Measurements from ENCODE around the gene TBC1D7.
A peak's percentile ranks its signal among the peaks of the same experiment; 100 is the strongest.
"Not testable (repeated sequence)": the region's sequence is repeated elsewhere in the genome, so short reads cannot be mapped to it uniquely, and the experiment has no call there.

TBC1D7 gene

DNA sequence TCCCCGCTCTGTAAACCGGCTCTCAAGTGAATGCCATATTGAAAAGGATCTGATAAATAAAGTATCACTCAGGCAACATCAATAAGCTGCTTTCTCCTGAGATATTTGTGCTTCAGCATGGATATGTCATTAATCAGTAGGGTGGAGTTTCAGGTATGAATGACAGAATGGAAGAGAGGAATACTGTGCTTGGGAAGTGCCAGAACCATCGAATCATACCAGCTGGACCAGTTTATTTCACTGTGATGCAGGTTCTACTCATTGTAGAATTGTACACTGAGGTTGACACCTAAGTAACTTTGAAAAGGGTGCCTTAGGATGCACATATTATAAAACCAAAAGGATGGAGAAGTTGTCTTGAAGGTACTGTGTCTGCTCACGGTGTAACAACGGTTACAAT is 17.9 kb upstream of the TBC1D7 start:
- Mint-ChIP-seq H3K4me3 (no peak overlapping the region), H3K27me3 (peaks cover 2% of the 10 kb centered on the region), H3K36me3 (peaks cover 3% of the 10 kb centered on the region), H3K9me3 (ENCODE audit: low read depth) (peaks cover 8% of the 10 kb centered on the region), H3K4me1 (ENCODE audit: low read depth) (no peaks in the 10 kb centered on the region), H3K27ac (no peak overlapping the region)

DNA sequence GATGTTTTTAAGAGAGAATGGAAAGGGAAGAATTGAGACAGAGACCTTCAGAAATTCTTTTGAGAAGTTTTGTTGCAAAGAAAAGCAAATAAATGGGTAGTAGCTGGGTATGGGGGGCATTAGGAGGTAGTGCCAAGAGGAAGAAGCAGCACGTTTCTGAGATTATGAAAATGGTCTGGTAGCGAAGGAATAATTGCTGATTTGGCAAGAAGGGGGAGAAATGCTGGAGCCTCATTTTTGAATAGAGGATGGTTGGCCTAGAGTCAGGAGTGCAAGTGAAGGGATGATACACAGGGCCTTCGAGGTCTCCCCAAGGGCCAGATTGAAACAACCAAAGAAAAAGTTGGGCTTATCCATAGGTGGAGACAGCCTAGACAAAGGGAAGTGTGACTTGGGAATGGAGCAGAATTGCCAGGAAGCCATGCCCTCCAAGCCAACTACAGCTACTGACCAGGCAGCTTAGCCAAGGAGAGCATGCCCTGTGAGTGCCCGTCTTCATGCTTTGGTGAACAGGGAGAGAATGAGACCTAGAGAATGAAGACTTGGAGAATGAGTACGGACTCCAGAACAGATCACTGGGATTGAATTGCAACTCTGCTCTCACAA is 14.2 kb upstream of the TBC1D7 start:
- Mint-ChIP-seq H3K27me3 (peaks cover 2% of the 10 kb centered on the region), H3K27ac (no peak overlapping the region), H3K9me3 (ENCODE audit: low read depth) (peaks cover 8% of the 10 kb centered on the region), H3K4me3 (no peak overlapping the region), H3K36me3 (peaks cover 3% of the 10 kb centered on the region), H3K4me1 (ENCODE audit: low read depth) (no peaks in the 10 kb centered on the region)

GRCh38 chr6:13339863-13340630 is 11.7 kb upstream of the TBC1D7 start:
- H3K4me3 Mint-ChIP-seq = no peak overlapping the region
- peaks cover 2% of the 10 kb centered on the region for H3K27me3 Mint-ChIP-seq
- peaks cover 3% of the 10 kb centered on the region for H3K36me3 Mint-ChIP-seq
- peaks cover 8% of the 10 kb centered on the region for H3K9me3 Mint-ChIP-seq (ENCODE audit: low read depth)
- no peak overlapping the region for H3K27ac Mint-ChIP-seq
- H3K4me1 Mint-ChIP-seq (ENCODE audit: low read depth) = peaks cover 5% of the 10 kb centered on the region

- H3K4me1 Mint-ChIP-seq (ENCODE audit: low read depth) = peaks cover 7% of the 10 kb centered on the region
- no peak overlapping the region for H3K4me3 Mint-ChIP-seq
- H3K9me3 Mint-ChIP-seq (ENCODE audit: low read depth) = peaks cover 8% of the 10 kb centered on the region
- H3K27ac Mint-ChIP-seq = no peak overlapping the region
- H3K27me3 Mint-ChIP-seq = no peaks in the 10 kb centered on the region
- H3K36me3 Mint-ChIP-seq = peaks cover 3% of the 10 kb centered on the region
Measured at GRCh38 chr6:13338038-13338437, 9.7 kb upstream of the TBC1D7 start.

DNA sequence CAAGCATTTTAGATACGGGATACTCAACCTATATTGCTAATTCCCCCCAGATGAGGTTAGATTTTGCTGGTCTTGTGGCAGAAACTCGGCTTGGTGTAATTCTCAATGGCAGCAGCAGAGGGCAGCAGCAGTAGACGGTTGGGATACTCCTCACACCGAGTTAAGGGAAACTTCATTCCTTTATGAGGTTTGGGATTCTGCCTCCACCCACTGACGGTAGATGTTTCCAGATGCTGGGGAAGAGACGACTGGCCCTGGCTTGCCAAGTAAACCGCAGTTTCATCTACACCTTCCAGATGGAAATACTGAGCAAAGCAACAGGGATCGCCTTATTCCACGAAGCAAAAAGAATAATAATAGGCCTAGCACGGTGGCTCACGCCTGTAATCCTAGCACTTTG is 8.2 kb upstream of the TBC1D7 start:
- Mint-ChIP-seq H3K4me3 (no peak overlapping the region), H3K4me1 (ENCODE audit: low read depth) (peaks cover 7% of the 10 kb centered on the region), H3K9me3 (ENCODE audit: low read depth) (no peaks in the 10 kb centered on the region), H3K27ac (peak overlapping the region; percentile 11), H3K36me3 (peaks cover under 1% of the 10 kb centered on the region), H3K27me3 (no peaks in the 10 kb centered on the region)

DNA sequence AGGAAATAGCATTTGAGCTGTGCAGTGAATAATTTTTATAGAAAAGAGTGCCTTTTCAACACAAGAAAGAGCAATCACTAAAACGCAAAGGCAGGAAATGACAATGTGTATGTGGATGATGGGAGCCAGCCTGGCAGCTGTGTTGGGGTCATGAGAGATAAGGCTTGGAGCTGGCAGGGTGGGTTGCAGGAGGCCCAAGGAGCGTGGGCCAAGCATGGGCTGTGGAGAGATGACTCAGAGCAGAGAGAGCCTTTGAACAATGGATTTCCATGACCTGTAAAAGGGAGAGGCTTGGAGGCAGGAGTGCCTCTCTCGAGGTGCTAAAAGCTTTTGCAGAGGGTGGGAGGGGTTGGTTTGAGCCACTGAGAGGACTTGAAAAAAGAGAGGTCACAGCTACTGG is 6.6 kb upstream of the TBC1D7 start:
- no peak overlapping the region for H3K27ac Mint-ChIP-seq
- no peak overlapping the region for H3K4me3 Mint-ChIP-seq
- H3K36me3 Mint-ChIP-seq = no peaks in the 10 kb centered on the region
- H3K4me1 Mint-ChIP-seq (ENCODE audit: low read depth) = peaks cover 7% of the 10 kb centered on the region
- no peaks in the 10 kb centered on the region for H3K9me3 Mint-ChIP-seq (ENCODE audit: low read depth)
- no peaks in the 10 kb centered on the region for H3K27me3 Mint-ChIP-seq

DNA sequence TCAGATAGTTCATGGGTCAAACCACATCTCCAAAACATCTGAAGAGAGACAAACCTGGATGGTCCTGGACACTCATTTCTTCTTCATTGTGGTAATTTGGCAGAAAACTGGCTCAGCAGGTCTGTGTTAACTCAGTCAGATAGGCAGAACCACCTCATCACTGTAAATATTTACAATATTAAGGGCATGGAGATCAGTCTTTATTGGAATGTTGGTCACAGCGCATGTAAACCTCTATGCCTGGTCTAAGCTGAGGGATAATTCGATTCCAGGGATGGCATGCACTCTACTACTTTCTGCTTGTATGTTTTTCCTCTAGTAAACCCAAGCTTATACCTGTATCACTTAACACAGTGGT is 4.0 kb upstream of the TBC1D7 start:
- Mint-ChIP-seq H3K4me3 (no peak overlapping the region), H3K4me1 (ENCODE audit: low read depth) (peaks cover 23% of the 10 kb centered on the region)

GRCh38 chr6:13331516-13332348 is 3.4 kb upstream of the TBC1D7 start:
- Mint-ChIP-seq H3K4me1 (ENCODE audit: low read depth) (peaks cover 28% of the 10 kb centered on the region), H3K9me3 (ENCODE audit: low read depth) (no peaks in the 10 kb centered on the region), H3K27ac (no peak overlapping the region), H3K27me3 (no peaks in the 10 kb centered on the region), H3K4me3 (no peak overlapping the region), H3K36me3 (no peaks in the 10 kb centered on the region)

More for the DNA sequence above, 4.0 kb upstream of the TBC1D7 start:
- no peaks in the 10 kb centered on the region for H3K36me3 Mint-ChIP-seq
- no peak overlapping the region for H3K27ac Mint-ChIP-seq
- no peaks in the 10 kb centered on the region for H3K27me3 Mint-ChIP-seq
- H3K9me3 Mint-ChIP-seq (ENCODE audit: low read depth) = no peaks in the 10 kb centered on the region

DNA sequence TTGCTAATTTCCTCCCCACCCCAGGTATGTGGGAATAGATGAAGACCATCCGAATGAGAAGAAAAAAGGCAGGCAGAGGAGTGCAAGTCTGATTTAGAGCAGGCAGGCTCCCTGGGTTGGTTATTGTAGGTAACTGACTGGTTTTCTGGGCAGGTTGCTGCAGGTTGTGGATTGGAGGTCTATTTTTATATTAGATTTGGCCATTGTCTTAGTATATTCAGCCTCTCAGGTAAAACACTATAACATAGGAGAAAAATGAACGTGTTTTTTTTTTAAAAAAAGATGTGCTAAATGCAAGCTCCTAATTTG is 492 bp upstream of the TBC1D7 start:
- Mint-ChIP-seq H3K27ac (peak overlapping the region; percentile 95), H3K4me1 (ENCODE audit: low read depth) (peaks cover 30% of the 10 kb centered on the region), H3K27me3 (no peaks in the 10 kb centered on the region), H3K9me3 (ENCODE audit: low read depth) (no peaks in the 10 kb centered on the region), H3K36me3 (peaks cover 4% of the 10 kb centered on the region), H3K4me3 (peak overlapping the region; percentile 94)

DNA sequence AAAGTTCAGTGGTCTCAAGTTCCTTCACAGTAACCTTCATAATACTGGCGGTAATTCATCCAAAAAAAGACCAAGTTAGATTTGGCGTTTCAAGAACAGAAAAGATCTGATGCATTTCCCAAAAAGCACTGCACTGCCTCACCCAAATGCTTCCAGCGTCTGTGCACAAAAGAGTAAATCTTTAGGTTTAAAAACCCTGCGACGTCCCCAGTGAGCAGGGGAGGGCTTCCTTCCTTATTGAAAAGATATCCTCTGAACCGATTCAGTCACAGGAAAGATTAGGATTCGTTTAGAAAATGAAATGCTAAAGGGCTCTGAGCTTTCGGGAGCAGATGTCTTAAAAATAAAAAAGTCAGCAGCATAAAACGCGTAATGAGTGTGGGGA is 654 bp downstream of the TBC1D7 start:
- peaks cover 30% of the 10 kb centered on the region for H3K4me1 Mint-ChIP-seq (ENCODE audit: low read depth)
- H3K27me3 Mint-ChIP-seq = no peaks in the 10 kb centered on the region
- peak overlapping the region; percentile 89 for H3K27ac Mint-ChIP-seq
- H3K9me3 Mint-ChIP-seq (ENCODE audit: low read depth) = no peaks in the 10 kb centered on the region
- peaks cover 7% of the 10 kb centered on the region for H3K36me3 Mint-ChIP-seq
- H3K4me3 Mint-ChIP-seq = peak overlapping the region; percentile 94

GRCh38 chr6:13326031-13326586 is 2.2 kb downstream of the TBC1D7 start:
- H3K36me3 Mint-ChIP-seq; H3K9me3 Mint-ChIP-seq (ENCODE audit: low read depth); H3K27me3 Mint-ChIP-seq; H3K27ac Mint-ChIP-seq: not testable (repeated sequence)
- H3K4me3 Mint-ChIP-seq = peak overlapping the region; percentile 47
- H3K4me1 Mint-ChIP-seq (ENCODE audit: low read depth) = peaks cover 30% of the 10 kb centered on the region

DNA sequence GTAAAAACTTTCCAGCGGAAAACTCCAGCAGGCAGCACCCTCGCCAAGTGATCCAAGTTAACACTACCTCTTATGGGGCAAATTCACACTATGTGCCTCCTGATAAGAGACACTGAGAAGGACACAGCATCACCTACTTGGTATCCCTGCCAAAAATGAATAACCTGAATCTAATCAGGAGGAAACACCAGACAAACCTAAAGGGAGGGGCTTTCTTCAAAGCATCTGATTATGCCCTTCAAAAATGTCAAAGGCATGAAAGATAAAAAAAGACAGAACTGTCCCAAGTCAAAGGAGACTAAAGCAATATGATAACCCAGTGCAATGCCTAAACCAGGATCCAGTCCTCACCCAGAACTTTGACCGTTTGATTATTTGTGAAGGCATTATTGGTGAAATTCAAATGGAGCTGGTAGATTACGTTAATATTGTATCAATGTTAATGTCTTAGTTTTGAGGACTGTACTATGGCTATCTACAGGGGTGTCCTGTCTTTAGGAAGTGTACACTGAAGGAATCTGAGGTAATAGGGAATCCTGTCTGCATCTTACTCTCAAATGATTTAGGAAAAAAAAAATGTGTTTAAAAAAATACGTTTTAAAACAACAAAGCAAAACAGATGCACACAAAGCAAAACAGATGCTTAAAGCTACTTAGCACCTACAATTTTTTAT is 8.3 kb downstream of the TBC1D7 start:
- Mint-ChIP-seq H3K27ac (no peak overlapping the region), H3K9me3 (ENCODE audit: low read depth) (no peaks in the 10 kb centered on the region), H3K27me3 (no peaks in the 10 kb centered on the region), H3K36me3 (peaks cover 21% of the 10 kb centered on the region), H3K4me1 (ENCODE audit: low read depth) (peaks cover 2% of the 10 kb centered on the region), H3K4me3 (no peak overlapping the region)

GRCh38 chr6:13318821-13319220 is 9.5 kb downstream of the TBC1D7 start:
- Mint-ChIP-seq H3K4me1 (ENCODE audit: low read depth) (no peaks in the 10 kb centered on the region), H3K36me3 (peaks cover 22% of the 10 kb centered on the region), H3K9me3 (ENCODE audit: low read depth) (no peaks in the 10 kb centered on the region), H3K27ac (no peak overlapping the region), H3K27me3 (no peaks in the 10 kb centered on the region), H3K4me3 (no peak overlapping the region)

- H3K36me3 Mint-ChIP-seq = peaks cover 25% of the 10 kb centered on the region
- H3K27me3 Mint-ChIP-seq = no peaks in the 10 kb centered on the region
- no peaks in the 10 kb centered on the region for H3K4me1 Mint-ChIP-seq (ENCODE audit: low read depth)
- H3K4me3 Mint-ChIP-seq = no peak overlapping the region
- no peaks in the 10 kb centered on the region for H3K9me3 Mint-ChIP-seq (ENCODE audit: low read depth)
- no peak overlapping the region for H3K27ac Mint-ChIP-seq
Measured at GRCh38 chr6:13315896-13316295, 12.4 kb downstream of the TBC1D7 start.

DNA sequence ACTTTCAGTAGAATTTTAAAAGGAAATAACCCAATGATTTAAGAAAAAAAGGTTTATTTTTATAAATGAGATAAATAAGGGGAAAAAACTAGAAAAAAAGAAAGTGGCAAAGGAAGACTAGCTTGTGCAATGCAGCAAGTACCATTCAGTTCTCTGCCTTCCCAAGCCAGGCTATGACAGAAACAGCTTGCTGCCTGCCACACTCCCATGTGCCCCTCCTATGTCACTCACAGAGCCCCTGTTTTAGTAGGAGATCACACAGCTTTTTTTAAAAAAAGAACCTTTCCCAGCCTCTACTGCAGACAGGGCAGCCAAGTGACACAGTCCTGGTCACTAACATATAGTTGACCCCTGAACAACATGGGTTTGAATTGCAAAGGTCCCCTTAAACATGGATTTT is 13.5 kb downstream of the TBC1D7 start:
- Mint-ChIP-seq H3K9me3 (ENCODE audit: low read depth) (no peaks in the 10 kb centered on the region), H3K4me3 (no peak overlapping the region), H3K27me3 (no peaks in the 10 kb centered on the region), H3K4me1 (ENCODE audit: low read depth) (no peaks in the 10 kb centered on the region), H3K27ac (peak overlapping the region; percentile 10), H3K36me3 (peaks cover 18% of the 10 kb centered on the region)

Measured in activated naive CD8-positive, alpha-beta T cell (primary cell).